Suprapubic skin (tissue), 4 donors: ENCODE measurements around the gene SDS. TPM values are rescaled to one million over a fixed set of nuclear protein-coding genes. Genes with fewer than 3 reads are reported as not detected.

ENCODE experiments used
- DNase-seq, 2 donors: peaks; one replicate each; pipeline ENCODE4 v3.0.0-alpha.2; 2019; ENCODE audit warnings: low spot score in 2 of 2
- H3K27ac ChIP-seq: fragments of 200-600 bp; sonication (generic); one replicate; pipeline ENCODE4 v1.5.1; 2019
- H3K27me3 ChIP-seq: fragments of 200-600 bp; sonication (generic); one replicate; pipeline ENCODE4 v1.5.1; 2019
- H3K36me3 ChIP-seq: fragments of 200-600 bp; sonication (generic); one replicate; pipeline ENCODE4 v1.5.1; 2019
- H3K4me1 ChIP-seq: fragments of 200-600 bp; sonication (generic); one replicate; pipeline ENCODE4 v1.5.1; 2019
- H3K4me3 ChIP-seq: fragments of 200-600 bp; sonication (generic); one replicate; pipeline ENCODE4 v1.5.1; 2019; ENCODE audit warnings: mild to moderate bottlenecking
- H3K9me3 ChIP-seq: fragments of 200-600 bp; sonication (generic); one replicate; pipeline ENCODE4 v1.5.1; 2019
- EP300 ChIP-seq: sonication (generic); formaldehyde crosslinking; IDR thresholded peaks from one replicate; pipeline ENCODE4 v1.6.1; 2017; ENCODE audit warnings: antibody characterized with exemption
- POLR2A ChIP-seq, 2 donors: fragments of 450-650 bp; IDR thresholded peaks; one replicate each; pipeline ENCODE4 v1.6.1; 2017; ENCODE audit warnings: antibody characterized with exemption in 2 of 2, mild to moderate bottlenecking in 2 of 2, moderate library complexity in 2 of 2
- POLR2AphosphoS5 ChIP-seq, 3 donors: sonication (generic); formaldehyde crosslinking; IDR thresholded peaks; one replicate each; pipeline ENCODE4 v1.6.1; 2017; ENCODE audit warnings: antibody characterized with exemption in 3 of 3
- WGBS: methylation state at CpG from one replicate; pipeline ENCODE4 v1.1.5; 2018; 5-methylcytosine and 5-hydroxymethylcytosine counted together
- total RNA-seq, 4 donors: library from RNA; depleted of rRNA; stranded (reverse); fragments of >200 nt; gene quantifications; one replicate each; pipeline ENCODE4 v1.1.0, GENCODE V29; 2016
- TF ChIP-seq, protein P1 (sequence below), 2 donors: fragments of 200-600 bp in 1 of 2; fragments of 450-650 bp in 1 of 2; sonication (generic) in 1 of 2; IDR thresholded peaks; one replicate each; pipeline ENCODE4 v1.5.1; 2016 to 2019; ENCODE audit warnings: antibody characterized with exemption in 2 of 2, mild to moderate bottlenecking in 1 of 2, moderate library complexity in 1 of 2

The SDS gene
- total RNA-seq, 4 donors from 2014 or later = 2.7 TPM; not detected in 3

- no peak overlapping the region for H3K27ac ChIP-seq
- H3K4me1 ChIP-seq = no peaks in the 10 kb centered on the region
- no peaks in the 10 kb centered on the region for H3K36me3 ChIP-seq
- no peak for TF ChIP-seq EP300
- no peak for TF ChIP-seq POLR2AphosphoS5 (IDR thresholded peaks at IDR 0.05)
- no peak for TF ChIP-seq POLR2A (IDR thresholded peaks at IDR 0.05)
- TF ChIP-seq, protein P1, sequence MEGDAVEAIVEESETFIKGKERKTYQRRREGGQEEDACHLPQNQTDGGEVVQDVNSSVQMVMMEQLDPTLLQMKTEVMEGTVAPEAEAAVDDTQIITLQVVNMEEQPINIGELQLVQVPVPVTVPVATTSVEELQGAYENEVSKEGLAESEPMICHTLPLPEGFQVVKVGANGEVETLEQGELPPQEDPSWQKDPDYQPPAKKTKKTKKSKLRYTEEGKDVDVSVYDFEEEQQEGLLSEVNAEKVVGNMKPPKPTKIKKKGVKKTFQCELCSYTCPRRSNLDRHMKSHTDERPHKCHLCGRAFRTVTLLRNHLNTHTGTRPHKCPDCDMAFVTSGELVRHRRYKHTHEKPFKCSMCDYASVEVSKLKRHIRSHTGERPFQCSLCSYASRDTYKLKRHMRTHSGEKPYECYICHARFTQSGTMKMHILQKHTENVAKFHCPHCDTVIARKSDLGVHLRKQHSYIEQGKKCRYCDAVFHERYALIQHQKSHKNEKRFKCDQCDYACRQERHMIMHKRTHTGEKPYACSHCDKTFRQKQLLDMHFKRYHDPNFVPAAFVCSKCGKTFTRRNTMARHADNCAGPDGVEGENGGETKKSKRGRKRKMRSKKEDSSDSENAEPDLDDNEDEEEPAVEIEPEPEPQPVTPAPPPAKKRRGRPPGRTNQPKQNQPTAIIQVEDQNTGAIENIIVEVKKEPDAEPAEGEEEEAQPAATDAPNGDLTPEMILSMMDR (IDR thresholded peaks at IDR 0.05) = no peak
- no peaks in the 10 kb centered on the region for H3K27me3 ChIP-seq
- 62% methylated on average over 19 of the region's 19 CpGs for WGBS
- H3K9me3 ChIP-seq = no peaks in the 10 kb centered on the region
- no peak for DNase-seq
- no peak overlapping the region for H3K4me3 ChIP-seq
Measured at GRCh38 chr12:113348849-113349536, 54.7 kb downstream of the SDS start.

GRCh38 chr12:113347892-113348291 is 55.8 kb downstream of the SDS start:
- no peaks in the 10 kb centered on the region for H3K9me3 ChIP-seq
- H3K27ac ChIP-seq = no peak overlapping the region
- TF ChIP-seq POLR2AphosphoS5 (IDR thresholded peaks at IDR 0.05) (no peak), POLR2A (IDR thresholded peaks at IDR 0.05) (no peak), EP300 (no peak)
- TF ChIP-seq, protein P1 (IDR thresholded peaks at IDR 0.05) = no peak
- H3K4me1 ChIP-seq = no peaks in the 10 kb centered on the region
- DNase-seq = no peak
- H3K27me3 ChIP-seq = no peaks in the 10 kb centered on the region
- 78% methylated on average over 2 of the region's 2 CpGs for WGBS
- H3K4me3 ChIP-seq = no peak overlapping the region
- no peaks in the 10 kb centered on the region for H3K36me3 ChIP-seq

GRCh38 chr12:113347107-113347506 is 56.6 kb downstream of the SDS start:
- 90% methylated on average over 3 of the region's 3 CpGs for WGBS
- Histone ChIP-seq H3K9me3 (no peaks in the 10 kb centered on the region), H3K4me1 (no peaks in the 10 kb centered on the region), H3K27me3 (no peaks in the 10 kb centered on the region), H3K4me3 (no peak overlapping the region), H3K27ac (no peak overlapping the region), H3K36me3 (no peaks in the 10 kb centered on the region)
- no peak for DNase-seq
- TF ChIP-seq, protein P1 (IDR thresholded peaks at IDR 0.05) = no peak
- TF ChIP-seq POLR2AphosphoS5 (IDR thresholded peaks at IDR 0.05) = no peak
- no peak for TF ChIP-seq EP300
- no peak for TF ChIP-seq POLR2A (IDR thresholded peaks at IDR 0.05)

- WGBS = 93% methylated on average over 5 of the region's 5 CpGs
- H3K4me3 ChIP-seq = no peak overlapping the region
Measured at GRCh38 chr12:113346353-113346752, 57.3 kb downstream of the SDS start.

DNA sequence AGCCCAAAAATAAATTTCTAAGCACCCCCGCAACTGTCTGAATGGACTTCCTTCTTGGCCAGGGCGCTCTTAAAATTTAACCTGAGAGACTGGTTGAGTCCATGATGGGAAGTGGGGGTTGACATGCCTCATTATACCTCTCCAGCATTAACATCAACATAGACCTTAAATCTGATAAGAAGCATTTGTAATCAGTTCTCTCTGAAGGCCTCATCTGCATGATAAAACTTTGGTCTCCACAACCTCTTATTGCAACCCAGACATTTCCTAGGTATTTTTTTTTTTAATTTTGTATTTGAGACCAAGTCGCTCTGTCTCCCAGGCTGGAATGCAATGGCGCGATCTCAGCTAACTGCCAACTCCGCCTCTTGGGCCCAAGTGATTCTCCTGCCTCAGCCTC is 58.4 kb downstream of the SDS start:
- Histone ChIP-seq H3K9me3 (no peaks in the 10 kb centered on the region), H3K36me3 (no peaks in the 10 kb centered on the region), H3K4me1 (no peaks in the 10 kb centered on the region), H3K27ac (no peak overlapping the region), H3K27me3 (no peaks in the 10 kb centered on the region), H3K4me3 (no peak overlapping the region)
- DNase-seq = no peak
- WGBS = 96% methylated on average over 6 of the region's 6 CpGs
- TF ChIP-seq POLR2A (IDR thresholded peaks at IDR 0.05) (no peak), EP300 (no peak), POLR2AphosphoS5 (IDR thresholded peaks at IDR 0.05) (no peak)
- TF ChIP-seq, protein P1 (IDR thresholded peaks at IDR 0.05) = no peak

More at GRCh38 chr12:113346353-113346752, 57.3 kb downstream of the SDS start:
- Histone ChIP-seq H3K27ac (no peak overlapping the region), H3K9me3 (no peaks in the 10 kb centered on the region), H3K27me3 (no peaks in the 10 kb centered on the region), H3K4me1 (no peaks in the 10 kb centered on the region), H3K36me3 (no peaks in the 10 kb centered on the region)
- DNase-seq = no peak
- TF ChIP-seq POLR2AphosphoS5 (IDR thresholded peaks at IDR 0.05) (no peak), EP300 (no peak), POLR2A (IDR thresholded peaks at IDR 0.05) (no peak)
- TF ChIP-seq, protein P1 (IDR thresholded peaks at IDR 0.05) = no peak

Other genes with a start within 250 kb of the SDS start
- gene DDX54, start 218.4 kb downstream of the SDS start, total RNA-seq = 10 to 100 TPM; 53.9 to 71.8 (median 63.9) TPM
- 10 to 100 TPM; 14.7 to 21.7 (median 16.9) TPM for gene RITA1, start 218.2 kb downstream of the SDS start, total RNA-seq
- gene TPCN1, start 182.4 kb downstream of the SDS start, total RNA-seq = 10 to 100 TPM; 15.5 to 74.1 (median 35.6) TPM
- 10 to 100 TPM; 29.1 to 70.2 (median 34.9) TPM for gene SLC8B1, start 68.8 kb downstream of the SDS start, total RNA-seq
- 10 to 100 TPM; 22.2 to 29.2 (median 27.3) TPM for gene PLBD2, start 45.3 kb downstream of the SDS start, total RNA-seq
- gene SDSL, start 18.5 kb upstream of the SDS start, total RNA-seq = 1 to 10 TPM in 2 of 4 donors, under 1 TPM in 1, not detected in 1; 0.56 to 2.2 (median 1.2) TPM
- gene LHX5, start 68.0 kb upstream of the SDS start, total RNA-seq = not detected